Thyroid gland (tissue), 4 donors: Measurements from ENCODE around the gene NOP9. TPM values are rescaled to one million over a fixed set of nuclear protein-coding genes. Genes with fewer than 3 reads are reported as not detected.

Experiments used
- DNase-seq, 2 donors: peaks; one replicate each; pipeline ENCODE4 v3.0.0-alpha.2; 2019
- H3K27ac ChIP-seq, 3 donors: fragments of 200-600 bp; sonication (generic); 1 replicate in 2 of 3; 2 replicates in 1 of 3; pipeline ENCODE4 v1.5.1; 2016 to 2019; ENCODE audit warnings: mild to moderate bottlenecking in 1 of 3, moderate library complexity in 1 of 3
- H3K27me3 ChIP-seq: fragments of 200-600 bp; sonication (generic); one replicate; pipeline ENCODE4 v1.5.1; 2019
- H3K36me3 ChIP-seq, 2 donors: fragments of 200-600 bp; sonication (generic); one replicate each; pipeline ENCODE4 v1.5.1; 2016 to 2019
- H3K4me1 ChIP-seq, 2 donors: fragments of 200-600 bp; sonication (generic); one replicate each; pipeline ENCODE4 v1.5.1; 2017 to 2019
- H3K4me3 ChIP-seq, 3 donors: fragments of 200-600 bp; sonication (generic); replicated peaks in 1 of 3; 1 replicate in 2 of 3; 2 replicates in 1 of 3; pipeline ENCODE4 v1.5.1; 2016; ENCODE audit warnings: mild to moderate bottlenecking in 1 of 3
- H3K9me3 ChIP-seq: fragments of 200-600 bp; sonication (generic); one replicate; pipeline ENCODE4 v1.5.1; 2017
- CTCF ChIP-seq, 6 experiments: fragments of 200-600 bp in 3 of 6; fragments of 450-650 bp in 3 of 6; sonication (generic) in 3 of 6; IDR thresholded peaks; one replicate each; pipeline ENCODE4 v1.5.1; 2016 to 2019; ENCODE audit warnings: antibody characterized with exemption in 6 of 6, mild to moderate bottlenecking in 2 of 6, inconsistent platforms in 1 of 6, moderate library complexity in 1 of 6
- POLR2A ChIP-seq, 2 donors: fragments of 450-650 bp; IDR thresholded peaks; one replicate each; pipeline ENCODE4 v1.6.1; 2017; ENCODE audit warnings: antibody characterized with exemption in 2 of 2, mild to moderate bottlenecking in 2 of 2, moderate library complexity in 1 of 2
- WGBS, 2 donors: methylation state at CpG; one replicate each; pipeline ENCODE4 v1.1.5; 2017; 5-methylcytosine and 5-hydroxymethylcytosine counted together
- intact Hi-C: fragments of 100-400 bp; cut with DNase I; formaldehyde crosslinking; loops from one replicate; pipeline ENCODE4 v1.15.1; 2023
- total RNA-seq, 4 donors: library from RNA; depleted of rRNA; stranded (reverse); fragments of >200 nt; gene quantifications; one replicate each; pipeline ENCODE4 v1.2.3, GENCODE V29; 2016

Gene NOP9
- total RNA-seq, 4 donors from 2014 or later: 16.4 to 22.3 (median 20.7) TPM

- Histone ChIP-seq H3K27ac (no peak overlapping the region), H3K4me3 (no peak overlapping the region), H3K36me3 (no peaks in the 10 kb centered on the region), H3K4me1 (peaks cover 4 to 17% of the 10 kb centered on the region in 2 donors), H3K27me3 (no peaks in the 10 kb centered on the region), H3K9me3 (no peaks in the 10 kb centered on the region)
- TF ChIP-seq CTCF (IDR thresholded peaks at IDR 0.05) (no peak), POLR2A (IDR thresholded peaks at IDR 0.05) (no peak)
- intact Hi-C loops: no loop called here
- no peak for DNase-seq
- 92 to 96% methylated on average over 7 of the region's 7 CpGs for WGBS, 2 donors
Measured at GRCh38 chr14:24281636-24282035, 18.0 kb upstream of the NOP9 start.

GRCh38 chr14:24282736-24283135 lies 16.9 kb upstream of the NOP9 start:
- Histone ChIP-seq H3K4me1 (peaks cover 4 to 17% of the 10 kb centered on the region in 2 donors), H3K27ac (no peak overlapping the region), H3K36me3 (no peaks in the 10 kb centered on the region), H3K4me3 (no peak overlapping the region), H3K27me3 (no peaks in the 10 kb centered on the region), H3K9me3 (no peaks in the 10 kb centered on the region)
- intact Hi-C loops: no loop called here
- TF ChIP-seq CTCF (IDR thresholded peaks at IDR 0.05): no peak
- no peak for TF ChIP-seq POLR2A (IDR thresholded peaks at IDR 0.05)
- 74 to 77% methylated on average over 3 of the region's 3 CpGs for WGBS, 2 donors
- DNase-seq: no peak

GRCh38 chr14:24283796-24284460 lies 15.7 kb upstream of the NOP9 start:
- Histone ChIP-seq H3K27ac (no peak overlapping the region), H3K9me3 (no peaks in the 10 kb centered on the region), H3K4me1 (peaks cover 4 to 17% of the 10 kb centered on the region in 2 donors), H3K4me3 (no peak overlapping the region), H3K36me3 (no peaks in the 10 kb centered on the region), H3K27me3 (no peaks in the 10 kb centered on the region)
- 94% methylated on average over 4 to 5 of the region's 5 CpGs for WGBS, 2 donors
- intact Hi-C loops: no loop called here
- TF ChIP-seq POLR2A (IDR thresholded peaks at IDR 0.05) (no peak), CTCF (IDR thresholded peaks at IDR 0.05) (no peak)
- no peak for DNase-seq

DNA sequence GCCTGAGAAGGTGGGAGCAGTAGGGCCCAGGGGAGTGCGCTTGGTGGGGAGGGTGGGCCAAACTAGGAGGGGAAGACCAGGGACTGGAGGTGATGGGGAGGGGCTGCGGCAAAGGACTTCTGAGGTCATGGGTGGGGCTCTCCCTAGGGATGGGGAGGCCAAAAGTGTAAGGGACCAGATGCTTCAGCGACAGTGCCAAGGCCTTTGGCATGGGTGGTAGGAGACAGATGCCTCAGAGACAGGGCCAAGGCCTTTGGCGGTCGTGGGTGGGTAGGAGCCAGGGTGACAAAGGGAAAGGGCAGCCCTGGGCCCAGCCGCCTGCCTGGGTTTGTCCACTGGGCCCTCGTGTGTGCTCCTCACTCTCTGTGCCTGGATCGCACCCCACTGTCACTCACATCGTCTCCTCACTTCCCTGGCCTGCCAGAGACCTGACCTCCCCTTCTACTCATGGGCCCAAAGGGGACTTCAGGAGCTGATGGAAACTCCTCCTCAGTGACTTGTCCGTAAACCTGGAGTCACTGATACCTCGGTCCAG lies 15.1 kb upstream of the NOP9 start:
- H3K36me3 ChIP-seq: no peaks in the 10 kb centered on the region
- no peaks in the 10 kb centered on the region for H3K27me3 ChIP-seq
- peaks cover 4 to 17% of the 10 kb centered on the region in 2 donors for H3K4me1 ChIP-seq
- WGBS, 2 donors: 84 to 85% methylated on average over 11 of the region's 11 CpGs
- no peak for TF ChIP-seq CTCF (IDR thresholded peaks at IDR 0.05)
- TF ChIP-seq POLR2A (IDR thresholded peaks at IDR 0.05): no peak
- no peak for DNase-seq
- intact Hi-C loops: no loop called here
- H3K4me3 ChIP-seq: no peak overlapping the region
- no peak overlapping the region for H3K27ac ChIP-seq
- H3K9me3 ChIP-seq: no peaks in the 10 kb centered on the region

DNA sequence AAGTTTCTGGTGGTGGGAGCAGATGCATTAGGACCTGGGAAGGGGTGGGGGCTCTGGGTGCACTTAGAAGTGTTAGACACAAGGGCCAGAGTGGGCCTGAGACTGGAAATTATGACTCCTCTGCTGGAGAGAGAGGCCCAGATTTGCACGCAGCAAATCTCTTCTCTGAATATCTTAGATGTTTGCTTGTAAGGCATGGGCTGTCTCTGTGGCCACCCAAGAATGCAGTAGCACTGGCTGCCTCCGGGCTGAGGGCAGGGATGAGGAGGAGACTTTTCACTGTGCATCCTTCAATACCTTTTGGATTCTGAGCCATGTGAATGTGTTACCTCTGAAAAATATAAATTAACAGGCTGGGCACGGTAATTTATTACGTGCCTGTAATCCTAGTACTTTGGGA lies 14.3 kb upstream of the NOP9 start:
- intact Hi-C loops: no loop called here
- TF ChIP-seq CTCF (IDR thresholded peaks at IDR 0.05) (no peak), POLR2A (IDR thresholded peaks at IDR 0.05) (no peak)
- Histone ChIP-seq H3K4me1 (peaks cover 4 to 17% of the 10 kb centered on the region in 2 donors), H3K9me3 (no peaks in the 10 kb centered on the region), H3K27ac (no peak overlapping the region), H3K36me3 (peaks cover 3 to 4% of the 10 kb centered on the region in 2 donors), H3K4me3 (no peak overlapping the region), H3K27me3 (no peaks in the 10 kb centered on the region)
- DNase-seq: no peak
- WGBS, 2 donors: 82 to 84% methylated on average over 4 of the region's 4 CpGs
